Measurements from ENCODE around the gene CCL4.

DNA sequence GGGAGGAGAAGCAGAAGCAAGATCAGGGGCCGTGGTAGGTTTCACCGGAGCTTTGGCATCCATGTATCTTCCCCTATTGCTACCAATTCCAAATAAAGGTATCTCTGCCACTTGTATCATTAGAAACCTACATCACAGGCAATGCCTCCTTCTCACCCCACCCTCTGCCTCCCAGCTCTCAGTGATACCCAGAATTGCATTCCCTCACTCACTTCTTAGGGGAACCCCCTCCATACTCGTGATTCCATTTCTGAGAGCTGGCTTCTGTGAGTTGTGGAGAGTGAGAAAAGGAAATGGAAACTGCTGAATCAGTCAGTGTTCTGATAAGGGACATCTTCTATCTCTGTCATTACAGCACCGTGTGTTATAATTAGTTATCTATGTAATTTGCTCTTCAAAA is 11.4 kb upstream of the CCL4 start:
- TF ChIP-seq, protein P1, sequence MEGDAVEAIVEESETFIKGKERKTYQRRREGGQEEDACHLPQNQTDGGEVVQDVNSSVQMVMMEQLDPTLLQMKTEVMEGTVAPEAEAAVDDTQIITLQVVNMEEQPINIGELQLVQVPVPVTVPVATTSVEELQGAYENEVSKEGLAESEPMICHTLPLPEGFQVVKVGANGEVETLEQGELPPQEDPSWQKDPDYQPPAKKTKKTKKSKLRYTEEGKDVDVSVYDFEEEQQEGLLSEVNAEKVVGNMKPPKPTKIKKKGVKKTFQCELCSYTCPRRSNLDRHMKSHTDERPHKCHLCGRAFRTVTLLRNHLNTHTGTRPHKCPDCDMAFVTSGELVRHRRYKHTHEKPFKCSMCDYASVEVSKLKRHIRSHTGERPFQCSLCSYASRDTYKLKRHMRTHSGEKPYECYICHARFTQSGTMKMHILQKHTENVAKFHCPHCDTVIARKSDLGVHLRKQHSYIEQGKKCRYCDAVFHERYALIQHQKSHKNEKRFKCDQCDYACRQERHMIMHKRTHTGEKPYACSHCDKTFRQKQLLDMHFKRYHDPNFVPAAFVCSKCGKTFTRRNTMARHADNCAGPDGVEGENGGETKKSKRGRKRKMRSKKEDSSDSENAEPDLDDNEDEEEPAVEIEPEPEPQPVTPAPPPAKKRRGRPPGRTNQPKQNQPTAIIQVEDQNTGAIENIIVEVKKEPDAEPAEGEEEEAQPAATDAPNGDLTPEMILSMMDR (conservative IDR thresholded peaks at IDR 0.05; ENCODE audit: low read length), result no peak
- TF ChIP-seq EZH2phosphoT487 (IDR thresholded peaks at IDR 0.05; ENCODE audit: borderline replicate concordance), result no peak
